SK-N-SH (cell line): ENCODE measurements around the gene HSD17B1. TPM values are rescaled to one million over a fixed set of nuclear protein-coding genes. Genes with fewer than 3 reads are reported as not detected.

Experiments
- CTCF ChIA-PET: fragments of 300-600, 350-600 bp; formaldehyde crosslinking; extraction: SDS; loops from one replicate; lab custom pipeline; 2021; lab: Yijun Ruan, JAX
- POLR2A ChIA-PET: fragments of 350-600 bp; sonication (Branson Sonifier 250); formaldehyde crosslinking; extraction: SDS; loops from one replicate; lab custom pipeline; 2020; ENCODE audit warnings: antibody characterized with exemption, inconsistent platforms; lab: Yijun Ruan, JAX
- DNase-seq: peaks from one replicate; pipeline ENCODE4 v3.0.0; 2012
- H2AFZ ChIP-seq: fragments of 200-600 bp; sonication (generic); 2 replicates; pipeline ENCODE4 v1.8.1; 2016; ENCODE audit warnings: antibody characterized with exemption, mild to moderate bottlenecking, low read depth
- H3F3A ChIP-seq: fragments of 200-600 bp; sonication (generic); replicated peaks from 2 replicates; pipeline ENCODE3; 2016; ENCODE audit warnings: antibody characterized with exemption, mild to moderate bottlenecking; ENCODE audit not compliant: insufficient read depth
- H3K27ac ChIP-seq, 2 experiments: fragments of 200-500 bp in 1 of 2; fragments of 200-600 bp in 1 of 2; sonication (Bioruptor generic) in 1 of 2; sonication (generic), shearing (Covaris generic) in 1 of 2; 2 replicates each; pipeline versions ENCODE4 v1.5.1 to v1.6.1; 2014 to 2016; ENCODE audit warnings: low read depth in 2 of 2, inconsistent platforms in 1 of 2, low read length in 1 of 2, mild to moderate bottlenecking in 1 of 2, mixed read lengths in 1 of 2
- H3K27me3 ChIP-seq: fragments of 200-600 bp; sonication (generic), shearing (Covaris generic); 2 replicates; pipeline ENCODE4 v1.6.1; 2016; ENCODE audit warnings: mixed run types; ENCODE audit not compliant: insufficient read depth
- H3K36me3 ChIP-seq, 2 experiments: fragments of 200-500 bp in 1 of 2; fragments of 200-600 bp in 1 of 2; sonication (Bioruptor generic) in 1 of 2; sonication (generic) in 1 of 2; replicated peaks in 1 of 2; 2 replicates each; pipeline versions ENCODE3 to v1.5.1; 2014 to 2016; ENCODE audit warnings: low read length in 1 of 2, mild to moderate bottlenecking in 1 of 2; ENCODE audit not compliant: insufficient read depth in 2 of 2, control insufficient read depth in 1 of 2
- H3K4me1 ChIP-seq, 2 experiments: fragments of 200-500 bp in 1 of 2; fragments of 200-600 bp in 1 of 2; sonication (Bioruptor generic) in 1 of 2; sonication (generic), shearing (Covaris generic) in 1 of 2; 2 replicates each; pipeline versions ENCODE4 v1.5.1 to v1.6.1; 2014 to 2016; ENCODE audit warnings: low read depth in 1 of 2, low read length in 1 of 2, mixed run types in 1 of 2; ENCODE audit not compliant: insufficient read depth in 2 of 2, control insufficient read depth in 1 of 2
- H3K4me2 ChIP-seq: fragments of 200-600 bp; sonication (generic), shearing (Covaris generic); 2 replicates; pipeline ENCODE4 v1.6.1; 2017; ENCODE audit warnings: mixed run types
- H3K4me3 ChIP-seq, 2 experiments: fragments of 200-500 bp in 1 of 2; fragments of 200-600 bp in 1 of 2; sonication (Bioruptor generic) in 1 of 2; sonication (generic), shearing (Covaris generic) in 1 of 2; 2 replicates each; pipeline versions ENCODE4 v1.5.1 to v1.8.1; 2014 to 2016; ENCODE audit warnings: low read depth in 2 of 2, inconsistent platforms in 1 of 2, low read length in 1 of 2, mild to moderate bottlenecking in 1 of 2, mixed read lengths in 1 of 2, moderate library complexity in 1 of 2
- H3K79me2 ChIP-seq: fragments of 200-600 bp; sonication (generic); 2 replicates; pipeline ENCODE4 v1.8.1; 2017; ENCODE audit warnings: mild to moderate bottlenecking; ENCODE audit not compliant: insufficient read depth
- H3K9ac ChIP-seq: fragments of 200-600 bp; sonication (generic); 2 replicates; pipeline ENCODE4 v1.6.1; 2017; ENCODE audit warnings: mixed run types
- H3K9me2 ChIP-seq: fragments of 200-600 bp; sonication (generic); 2 replicates; pipeline ENCODE4 v1.6.1; 2017; ENCODE audit warnings: mixed run types
- H3K9me3 ChIP-seq: fragments of 200-600 bp; sonication (generic); 2 replicates; pipeline ENCODE4 v1.6.1; 2017; ENCODE audit warnings: mixed run types, mild to moderate bottlenecking, moderate library complexity
- H4K20me1 ChIP-seq: fragments of 200-600 bp; sonication (generic); 2 replicates; pipeline ENCODE4 v1.6.1; 2017; ENCODE audit warnings: mild to moderate bottlenecking, mixed run types; ENCODE audit not compliant: insufficient read depth
- EZH2phosphoT487 ChIP-seq: fragments of 200-600 bp; sonication (generic); IDR thresholded peaks from 2 replicates; pipeline ENCODE4 v1.6.1; 2017; ENCODE audit warnings: low read depth, mixed run types, mild to moderate bottlenecking, antibody characterized with exemption, moderate library complexity, borderline replicate concordance
- GABPA ChIP-seq: IDR thresholded peaks from 2 replicates; pipeline ENCODE4 v1.4.0; 2012; ENCODE audit warnings: low read depth, mild to moderate bottlenecking
- IRF3 ChIP-seq: fragments of 150-350 bp; IDR thresholded peaks from 2 replicates; pipeline ENCODE4 v1.6.1; 2016; ENCODE audit warnings: mild to moderate bottlenecking, low read depth, low read length
- MAX ChIP-seq: IDR thresholded peaks from 2 replicates; pipeline ENCODE4 v1.4.0; 2012; ENCODE audit warnings: low read depth
- MXI1 ChIP-seq: IDR thresholded peaks from 2 replicates; pipeline ENCODE4 v1.6.1; 2012; ENCODE audit warnings: mild to moderate bottlenecking, low read depth, low read length, improper control_type of control experiment
- NFIC ChIP-seq: IDR thresholded peaks from 2 replicates; pipeline ENCODE4 v1.4.0; 2012; ENCODE audit warnings: borderline replicate concordance
- PBX3 ChIP-seq: IDR thresholded peaks from 2 replicates; pipeline ENCODE4; 2012
- RAD21 ChIP-seq: IDR thresholded peaks from 2 replicates; pipeline ENCODE4 v1.6.1; 2012; ENCODE audit warnings: mild to moderate bottlenecking, low read length
- REST ChIP-seq: IDR thresholded peaks from 2 replicates; pipeline ENCODE4 v1.6.1; 2012; ENCODE audit warnings: mild to moderate bottlenecking, low read depth, low read length, moderate library complexity
- RFX5 ChIP-seq: IDR thresholded peaks from 2 replicates; pipeline ENCODE4 v1.6.1; 2012; ENCODE audit warnings: mild to moderate bottlenecking, improper control_type of control experiment, low read length
- SIN3A ChIP-seq: IDR thresholded peaks from 2 replicates; pipeline ENCODE4 v1.6.1; 2012; ENCODE audit warnings: low read depth, mild to moderate bottlenecking, low read length, moderate library complexity, borderline replicate concordance
- SMC3 ChIP-seq: IDR thresholded peaks from 2 replicates; pipeline ENCODE4 v1.6.1; 2012; ENCODE audit warnings: low read depth, low read length, improper control_type of control experiment
- TEAD4 ChIP-seq: IDR thresholded peaks from 2 replicates; pipeline ENCODE4 v1.4.0; 2012; ENCODE audit warnings: mild to moderate bottlenecking, borderline replicate concordance; ENCODE audit not compliant: insufficient read depth
- USF1 ChIP-seq: IDR thresholded peaks from 2 replicates; pipeline ENCODE4 v1.4.0; 2012; ENCODE audit warnings: low read depth, borderline replicate concordance
- YY1 ChIP-seq: IDR thresholded peaks from 2 replicates; pipeline ENCODE4 v1.4.0; 2012; ENCODE audit warnings: low read depth, mild to moderate bottlenecking
- WGBS: methylation state at CpG from one replicate; pipeline ENCODE4 v1.1.6; 2017; ENCODE audit warnings: low lambda C conversion rate; 5-methylcytosine and 5-hydroxymethylcytosine counted together
- polyA plus RNA-seq, 3 experiments: library from polyadenylated mRNA; depleted of rRNA; stranded (reverse); fragments of >200 nt; gene quantifications; 2 replicates each; pipeline ENCODE4 v1.2.3, GENCODE V29; 2012

HSD17B1 gene
- polyA plus RNA-seq, 1 of the 3 experiments (the other 2 are of a cell fraction) = 1.3 TPM

- Histone ChIP-seq H3K4me2 (no peak overlapping the region), H3K4me1 (no peaks in the 10 kb centered on the region; a peak in 1 of 4 replicates), H3K4me3 (no peak overlapping the region), H2AFZ (no peak overlapping the region), H4K20me1 (peaks cover 29% of the 10 kb centered on the region; the same call in 1 of the 2 replicates), H3K36me3 (peaks cover 0 to 15% of the 10 kb centered on the region in 2 experiments), H3K79me2 (peaks cover 94% of the 10 kb centered on the region), H3K27me3 (no peaks in the 10 kb centered on the region), H3F3A (peaks cover 6% of the 10 kb centered on the region), H3K9me3 (no peaks in the 10 kb centered on the region), H3K27ac (no peak overlapping the region), H3K9me2 (no peaks in the 10 kb centered on the region), H3K9ac (no peak overlapping the region)
- CTCF ChIA-PET = interaction anchor here (0.6 to 2.2 kb wide), 5 partner anchors 12 to 83 kb away, joined by 3 to 8 read pairs (median 3); no protein-coding TSS in a partner anchor
- WGBS = 95% methylated on average over 3 of the region's 3 CpGs
- POLR2A ChIA-PET = no interaction called here
- TF ChIP-seq REST = no peak
- no peak for TF ChIP-seq PBX3
- no peak for TF ChIP-seq RFX5
- TF ChIP-seq USF1 = no peak
- TF ChIP-seq TEAD4 = no peak
- TF ChIP-seq MAX = no peak
- no peak for TF ChIP-seq MXI1
- no peak for TF ChIP-seq RAD21
- no peak for TF ChIP-seq SIN3A
- no peak for TF ChIP-seq SMC3
- no peak for TF ChIP-seq EZH2phosphoT487
- TF ChIP-seq NFIC = no peak
- TF ChIP-seq GABPA = no peak
- no peak for TF ChIP-seq YY1
- TF ChIP-seq IRF3 = no peak
- DNase-seq = no peak
These were observed 43.7 kb downstream of the HSD17B1 start for GRCh38 chr17:42596386-42596785.
